Measurements from ENCODE around the gene L3MBTL3. TPM values are rescaled to one million over a fixed set of nuclear protein-coding genes. Genes with fewer than 3 reads are reported as not detected.

L3MBTL3 gene
- polyA plus RNA-seq, 2 of the 4 experiments (the other 2 are of a cell fraction), result 3.0 to 5.9 TPM

GRCh38 chr6:130156908-130157307 lies 138.5 kb downstream of the L3MBTL3 start:
- no peak for FAIRE-seq
- TF ChIP-seq ZC3H11A (IDR thresholded peaks at IDR 0.05) (peak; percentile 36), CBX8 (IDR thresholded peaks at IDR 0.05) (no peak)
- no peaks in the 10 kb centered on the region for H3K9me3 ChIP-seq
- H3K4me3 ChIP-seq, result no peak overlapping the region
- ChIA-PET CTCF (no interaction called here), POLR2A (no interaction called here)
- no peak for ATAC-seq
- H3K27ac ChIP-seq, result no peak overlapping the region
- H3K4me2 ChIP-seq, result no peak overlapping the region
- no peaks in the 10 kb centered on the region for H3K4me1 ChIP-seq
- WGBS (ENCODE audit: missing lambda C conversion rate), result 66% methylated on average over 5 of the region's 5 CpGs
- DNase-seq (ENCODE audit: low read depth in 1 of 2, low spot score in 1 of 2), result no peak

DNA sequence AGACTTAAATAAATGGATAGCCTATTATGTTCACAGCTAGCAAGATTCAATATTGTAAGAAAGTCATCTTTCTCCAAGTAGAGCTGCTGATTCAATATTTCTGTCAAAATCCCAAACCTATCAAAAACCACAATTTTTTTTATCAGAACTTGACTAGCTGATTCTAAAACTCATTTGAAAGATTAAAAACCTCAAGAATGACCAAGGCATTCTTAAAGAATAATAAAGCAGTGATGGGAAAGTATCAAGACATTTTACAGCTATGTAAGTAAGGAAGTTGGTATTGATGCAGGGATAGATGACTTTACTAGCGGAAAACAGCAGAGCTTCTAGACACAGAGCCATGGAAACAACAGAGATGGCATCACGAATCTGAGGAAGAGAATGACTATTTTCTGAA lies 139.7 kb downstream of the L3MBTL3 start:
- FAIRE-seq, result no peak
- CTCF ChIA-PET, result interaction anchor here (0.7 kb wide), 1 partner anchor 1036 kb away, joined by 3 read pairs; no protein-coding TSS in a partner anchor
- H3K4me1 ChIP-seq, result no peaks in the 10 kb centered on the region
- H3K27ac ChIP-seq, result no peak overlapping the region
- 44% methylated on average over 2 of the region's 2 CpGs for WGBS (ENCODE audit: missing lambda C conversion rate)
- no peak overlapping the region for H3K4me2 ChIP-seq
- TF ChIP-seq HEYL (CRISPR knock-in tag; IDR thresholded peaks at IDR 0.05) (no peak), NR3C1 (IDR thresholded peaks at IDR 0.05) (no peak), RARB (CRISPR knock-in tag; IDR thresholded peaks at IDR 0.05) (no peak), CTCF (IDR thresholded peaks at IDR 0.05) (no peak), BHLHE40 (IDR thresholded peaks at IDR 0.05; ENCODE audit: low read depth, low read length) (no peak)
- TF ChIP-seq, protein P1, sequence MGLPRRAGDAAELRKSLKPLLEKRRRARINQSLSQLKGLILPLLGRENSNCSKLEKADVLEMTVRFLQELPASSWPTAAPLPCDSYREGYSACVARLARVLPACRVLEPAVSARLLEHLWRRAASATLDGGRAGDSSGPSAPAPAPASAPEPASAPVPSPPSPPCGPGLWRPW (IDR thresholded peaks at IDR 0.05), result no peak
- POLR2A ChIA-PET, result no interaction called here
- no peak for DNase-seq (ENCODE audit: low read depth in 1 of 2, low spot score in 1 of 2)
- no peak overlapping the region for H3K4me3 ChIP-seq
- H3K9me3 ChIP-seq, result no peaks in the 10 kb centered on the region
- no peak for ATAC-seq

GRCh38 chr6:130158548-130158947 lies 140.2 kb downstream of the L3MBTL3 start:
- ChIA-PET POLR2A (no interaction called here), CTCF (no interaction called here)
- Histone ChIP-seq H3K4me1 (no peaks in the 10 kb centered on the region), H3K27ac (no peak overlapping the region), H3K4me3 (no peak overlapping the region), H3K9me3 (no peaks in the 10 kb centered on the region), H3K4me2 (no peak overlapping the region)
- ATAC-seq (no peak), DNase-seq (ENCODE audit: low read depth in 1 of 2, low spot score in 1 of 2) (no peak), FAIRE-seq (no peak)
- WGBS (ENCODE audit: missing lambda C conversion rate), result 37% methylated on average over 4 of the region's 4 CpGs
- no peak for TF ChIP-seq HOXA7 (CRISPR knock-in tag; IDR thresholded peaks at IDR 0.05)
- TF ChIP-seq RFX5 (IDR thresholded peaks at IDR 0.05), result no peak
- TF ChIP-seq BCL3 (IDR thresholded peaks at IDR 0.05), result no peak

GRCh38 chr6:130159956-130160355 lies 141.6 kb downstream of the L3MBTL3 start:
- POLR2A ChIA-PET, result no interaction called here
- TF ChIP-seq POLR2AphosphoS2 (conservative IDR thresholded peaks at IDR 0.05; ENCODE audit: low read length) (no peak), EP300 (IDR thresholded peaks at IDR 0.05) (no peak), RARB (CRISPR knock-in tag; IDR thresholded peaks at IDR 0.05) (no peak), REST (IDR thresholded peaks at IDR 0.05) (no peak), RNF2 (IDR thresholded peaks at IDR 0.05; ENCODE audit: borderline replicate concordance, low read depth) (no peak), HEYL (CRISPR knock-in tag; IDR thresholded peaks at IDR 0.05) (no peak), RAD21 (conservative IDR thresholded peaks at IDR 0.05 in 1 of 2, IDR thresholded peaks at IDR 0.05 in 1 of 2) (no peak), ZFP36 (IDR thresholded peaks at IDR 0.05; ENCODE audit: borderline replicate concordance, partially characterized antibody) (no peak), FOSB (CRISPR knock-in tag; IDR thresholded peaks at IDR 0.05) (no peak), HOXA7 (CRISPR knock-in tag; IDR thresholded peaks at IDR 0.05) (no peak), CBX8 (IDR thresholded peaks at IDR 0.05) (no peak), POLR2A (IDR thresholded peaks at IDR 0.05; ENCODE audit: low read length) (no peak), CHD4 (IDR thresholded peaks at IDR 0.05; ENCODE audit: borderline replicate concordance) (no peak)
- TF ChIP-seq, protein P2, sequence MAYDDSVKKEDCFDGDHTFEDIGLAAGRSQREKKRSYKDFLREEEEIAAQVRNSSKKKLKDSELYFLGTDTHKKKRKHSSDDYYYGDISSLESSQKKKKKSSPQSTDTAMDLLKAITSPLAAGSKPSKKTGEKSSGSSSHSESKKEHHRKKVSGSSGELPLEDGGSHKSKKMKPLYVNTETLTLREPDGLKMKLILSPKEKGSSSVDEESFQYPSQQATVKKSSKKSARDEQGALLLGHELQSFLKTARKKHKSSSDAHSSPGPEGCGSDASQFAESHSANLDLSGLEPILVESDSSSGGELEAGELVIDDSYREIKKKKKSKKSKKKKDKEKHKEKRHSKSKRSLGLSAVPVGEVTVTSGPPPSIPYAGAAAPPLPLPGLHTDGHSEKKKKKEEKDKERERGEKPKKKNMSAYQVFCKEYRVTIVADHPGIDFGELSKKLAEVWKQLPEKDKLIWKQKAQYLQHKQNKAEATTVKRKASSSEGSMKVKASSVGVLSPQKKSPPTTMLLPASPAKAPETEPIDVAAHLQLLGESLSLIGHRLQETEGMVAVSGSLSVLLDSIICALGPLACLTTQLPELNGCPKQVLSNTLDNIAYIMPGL (CRISPR knock-in tag; IDR thresholded peaks at IDR 0.05; ENCODE audit: borderline replicate concordance), result no peak
- TF ChIP-seq, protein P1 (IDR thresholded peaks at IDR 0.05), result no peak
- DNase-seq (ENCODE audit: low read depth in 1 of 2, low spot score in 1 of 2), result no peak

More at GRCh38 chr6:130159956-130160355, 141.6 kb downstream of the L3MBTL3 start:
- H3K27ac ChIP-seq, result no peak overlapping the region
- no peak overlapping the region for H3K4me3 ChIP-seq
- H3K9me3 ChIP-seq, result no peaks in the 10 kb centered on the region
- 28% methylated on average over 3 of the region's 3 CpGs for WGBS (ENCODE audit: missing lambda C conversion rate)
- ATAC-seq (no peak), FAIRE-seq (no peak)
- no peaks in the 10 kb centered on the region for H3K4me1 ChIP-seq
- H3K4me2 ChIP-seq, result no peak overlapping the region
- CTCF ChIA-PET, result no interaction called here

Data from A549 (cell line).